Stimulated activated CD4-positive, alpha-beta T cell treated with anti-CD3 and anti-CD28 coated beads, Interleukin-1b, Interleukin-23, amount 100 ng/mL, for 24 hours (primary cell): ENCODE results near the gene EZH1.
A peak's percentile ranks its signal among the peaks of the same experiment; 100 is the strongest.

Experiments
- DNase-seq, 4 experiments: peaks; one replicate each; pipeline ENCODE4 v3.0.0-alpha.2; 2020; ENCODE audit warnings: low read depth in 4 of 4, low spot score in 1 of 4

EZH1 gene

DNA sequence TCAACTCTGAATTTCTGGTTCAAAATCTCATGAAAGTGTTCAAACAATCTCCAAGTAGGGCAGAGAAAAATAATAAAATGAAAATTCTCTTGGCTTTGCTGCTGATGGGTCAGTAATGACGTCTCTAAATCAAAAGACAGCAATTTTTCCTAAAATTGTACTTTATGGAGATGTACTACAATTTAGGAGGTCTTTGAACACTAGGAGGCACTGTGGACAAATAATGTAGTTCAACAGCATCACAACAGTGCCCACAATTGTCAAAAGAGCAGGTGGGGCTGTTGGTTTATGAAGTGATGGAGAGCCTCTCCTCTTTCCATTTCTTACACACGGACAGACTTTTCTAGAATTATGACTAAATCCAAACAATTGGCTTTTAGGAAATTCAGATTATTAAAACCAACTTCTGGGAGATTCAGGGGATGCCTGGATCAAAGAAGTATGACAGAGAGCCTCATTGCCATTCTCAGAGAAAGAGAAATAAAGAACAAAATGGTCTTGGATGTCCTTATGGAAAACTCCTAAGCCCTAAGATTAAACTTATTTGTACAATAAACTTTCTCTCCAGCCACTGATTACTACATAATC lies 23.8 kb downstream of the EZH1 start:
- DNase-seq, result no peak

DNA sequence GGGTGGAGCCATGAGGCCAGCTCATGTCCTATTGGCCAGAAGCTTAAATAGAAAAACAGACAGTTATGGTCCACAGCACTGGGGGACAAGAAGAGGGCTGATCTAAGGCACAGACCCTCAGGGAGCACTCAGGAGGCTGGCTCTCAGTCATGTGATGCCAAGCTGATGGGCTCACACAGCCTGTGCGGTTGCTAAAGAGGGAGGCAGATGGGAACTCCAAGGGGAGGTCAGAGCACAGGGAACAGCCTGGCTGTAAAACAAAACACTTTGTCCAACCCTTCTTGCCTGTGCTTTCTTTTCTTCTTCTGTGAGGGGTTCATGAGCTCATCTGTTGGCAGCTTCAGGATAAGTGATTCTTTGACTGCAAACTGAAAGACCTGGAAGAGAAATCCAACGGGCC lies 35.3 kb downstream of the EZH1 start:
- DNase-seq, result no peak

DNA sequence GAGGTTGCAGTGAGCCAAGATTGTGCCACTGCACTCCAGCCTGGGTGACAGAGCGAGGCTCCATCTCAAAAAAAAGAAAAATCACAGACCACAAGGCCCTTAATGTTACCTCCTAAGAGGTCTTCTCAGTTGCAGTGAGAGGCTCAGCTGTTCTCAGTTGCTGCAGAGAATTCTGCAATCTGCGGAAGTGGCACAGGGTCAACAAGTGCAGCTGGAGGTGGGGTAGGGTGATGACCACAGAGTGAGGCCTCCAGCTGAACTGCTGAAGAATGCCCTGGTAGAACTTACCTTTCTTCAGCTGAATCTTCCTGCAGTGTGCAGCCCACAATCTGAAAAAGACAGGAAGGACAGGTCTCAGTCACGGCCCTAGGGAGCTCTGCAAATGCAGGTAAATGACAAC lies 36.3 kb downstream of the EZH1 start:
- no peak for DNase-seq

DNA sequence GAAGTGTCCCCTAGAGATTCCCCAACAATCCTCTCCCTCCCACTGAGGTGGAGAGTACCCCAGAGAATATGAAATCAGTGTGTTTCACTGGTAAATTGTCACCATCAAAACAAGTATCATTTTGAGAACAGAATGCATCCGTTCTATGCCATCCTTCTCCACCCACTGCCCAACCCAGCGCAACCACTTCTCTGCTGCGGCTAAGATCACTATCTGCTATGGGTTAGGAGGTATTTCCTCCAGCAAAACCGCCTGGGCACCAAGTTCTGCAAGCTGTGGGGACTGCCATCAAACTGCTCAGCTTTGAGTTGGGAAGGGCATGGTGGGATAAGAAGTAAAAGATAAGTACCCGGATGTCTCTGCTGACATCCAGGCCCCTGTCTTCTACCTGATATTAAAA lies 38.1 kb downstream of the EZH1 start:
- DNase-seq, result peak in 1 of 4 experiments; percentile 28

DNA sequence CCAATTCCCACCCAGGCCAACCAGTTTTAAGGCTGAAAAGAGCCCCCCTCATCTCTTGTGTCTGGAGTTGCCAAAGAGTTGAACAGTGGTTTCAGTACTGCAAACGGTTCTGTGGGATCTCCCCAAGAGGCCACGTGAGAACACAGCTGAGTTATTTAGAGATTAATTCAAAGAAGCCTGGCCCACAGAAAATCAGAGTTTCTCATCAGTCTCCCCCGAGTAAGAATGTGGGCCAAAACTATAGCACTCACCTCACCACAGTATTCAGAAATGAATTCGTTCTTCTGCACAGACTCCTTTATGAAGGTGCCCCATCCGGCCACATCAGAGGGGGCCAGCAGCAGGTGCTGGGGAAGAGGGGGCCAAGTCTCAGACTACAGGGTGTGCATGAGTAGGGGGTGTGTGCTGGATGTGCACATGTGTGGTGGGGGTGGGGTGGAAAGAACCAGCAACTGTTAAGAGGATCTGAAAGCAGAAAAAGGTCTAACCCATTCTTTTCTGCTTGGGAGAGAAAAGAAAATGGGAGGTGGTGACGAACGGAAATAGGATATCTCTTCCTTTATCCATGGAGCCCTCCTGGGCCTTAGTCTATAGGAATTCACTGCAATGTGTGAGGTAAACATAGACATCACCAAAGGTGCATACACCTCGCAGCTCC lies 39.9 kb downstream of the EZH1 start:
- peak in 1 of 4 experiments; percentile 48 for DNase-seq

DNA sequence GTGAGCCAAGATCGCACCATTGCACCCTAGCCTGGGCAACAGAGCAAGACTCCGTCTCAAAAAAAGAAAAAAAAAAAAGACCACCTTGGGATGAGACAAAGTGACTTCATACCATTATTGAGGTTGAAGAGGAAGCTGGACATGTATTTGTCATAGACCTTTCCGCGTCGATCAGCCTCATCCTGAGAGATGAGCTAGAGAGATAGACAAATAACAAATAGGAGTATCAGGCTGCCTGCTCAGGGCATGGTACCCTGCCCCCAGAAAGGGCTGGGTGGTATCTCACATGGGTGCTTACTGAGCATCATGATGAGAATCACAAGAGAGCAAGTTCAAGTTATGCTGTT lies 40.4 kb downstream of the EZH1 start:
- no peak for DNase-seq

DNA sequence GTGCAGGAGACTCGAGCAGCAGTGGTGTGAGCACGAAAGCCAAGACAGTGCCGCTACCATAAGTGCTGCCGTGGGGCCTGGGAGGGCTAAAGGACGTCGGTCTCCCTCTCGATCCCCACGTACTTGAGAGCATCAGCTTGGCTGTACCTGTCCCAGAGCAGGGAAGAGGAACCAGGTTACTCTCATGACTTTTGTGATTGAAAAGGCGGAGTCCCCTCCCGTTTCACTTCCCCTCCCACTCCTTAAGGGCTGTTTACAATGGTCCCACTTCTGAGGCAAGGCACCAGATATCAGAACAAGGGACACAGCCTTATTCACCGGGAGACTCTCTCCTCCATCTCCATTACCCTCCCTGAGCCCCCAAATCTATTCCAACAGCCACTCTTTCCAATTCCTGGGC lies 42.4 kb downstream of the EZH1 start:
- DNase-seq, result no peak

DNA sequence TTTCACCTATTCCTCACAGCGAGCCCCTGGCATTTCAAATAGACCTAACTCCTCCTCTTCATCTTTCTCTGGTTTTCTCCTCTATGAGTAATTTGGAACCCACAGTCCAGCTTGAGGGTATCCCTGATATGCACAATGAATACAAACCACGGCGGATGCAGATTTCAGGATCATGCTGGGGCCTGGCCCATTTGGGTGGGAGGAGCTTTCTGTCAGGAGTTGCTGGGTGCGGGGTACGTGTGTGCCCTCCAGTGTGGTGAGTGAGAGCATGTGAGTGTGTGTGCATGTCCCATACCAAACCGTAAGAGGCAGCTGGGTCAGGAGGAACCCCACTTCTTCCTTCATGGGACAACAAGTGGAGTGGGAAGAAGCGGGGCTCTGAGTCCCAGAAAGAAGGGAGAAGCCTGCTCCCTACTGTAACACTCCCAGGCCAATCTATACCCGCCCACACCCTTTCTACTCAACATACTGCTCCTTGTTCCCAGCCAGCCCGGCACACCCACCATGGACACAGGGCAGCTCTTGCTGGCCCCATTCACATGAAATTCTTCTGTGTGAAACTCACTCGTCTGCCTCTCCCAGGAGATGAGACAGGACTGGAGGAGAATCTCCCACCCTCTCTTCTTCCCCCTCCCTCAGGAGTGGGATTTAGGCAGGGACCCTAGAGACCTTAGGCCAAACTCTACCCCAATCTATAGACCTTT lies 44.1 kb downstream of the EZH1 start:
- DNase-seq, result no peak

DNA sequence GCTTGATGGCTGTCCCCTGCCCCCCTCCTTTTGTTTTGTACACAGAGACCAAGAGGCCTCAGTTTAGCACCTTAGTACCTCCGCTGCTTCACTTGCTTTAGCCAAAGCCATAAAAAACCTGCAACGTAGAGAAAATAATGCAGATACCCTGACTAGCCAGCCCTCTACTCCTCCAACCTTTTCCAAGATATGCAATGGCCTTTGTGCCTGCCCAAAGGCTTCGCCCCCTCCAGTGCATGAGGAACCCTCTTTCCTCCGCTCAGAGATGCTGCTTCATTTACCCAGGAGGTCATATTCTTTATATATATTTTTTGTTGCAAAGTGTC lies 45.5 kb downstream of the EZH1 start:
- no peak for DNase-seq

DNA sequence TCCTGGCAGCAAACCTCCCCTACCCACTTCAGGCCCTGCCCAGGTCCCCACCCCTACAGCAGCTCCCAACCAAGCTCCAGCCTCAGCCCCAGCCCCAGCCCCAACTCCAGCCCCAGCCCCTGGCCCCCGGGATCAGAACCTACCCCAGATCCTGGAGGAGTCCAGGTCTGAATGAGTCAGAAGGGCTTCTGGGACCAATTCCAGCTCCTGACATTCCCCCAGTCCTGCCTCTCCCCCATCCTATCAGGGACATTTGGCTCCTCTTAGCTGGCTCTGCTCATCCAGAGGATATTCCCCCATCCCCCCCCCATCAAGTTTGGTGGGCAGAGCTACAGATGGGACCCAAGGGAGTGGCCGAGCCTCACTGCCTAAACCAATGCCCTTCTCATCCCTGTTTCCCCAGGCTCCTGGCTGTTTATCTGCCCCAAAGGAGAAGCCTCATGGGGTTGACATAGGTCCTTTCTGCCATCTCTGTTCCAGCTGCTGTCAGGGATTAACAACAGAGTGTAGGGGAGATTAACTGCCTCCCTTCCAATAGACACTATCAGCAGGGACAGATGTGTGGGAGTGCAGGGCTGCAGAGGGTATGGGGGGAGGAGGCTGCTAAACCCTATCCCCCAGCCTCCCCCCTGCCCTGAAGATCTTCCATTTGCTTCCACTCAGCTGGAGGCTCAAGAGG lies 46.0 kb downstream of the EZH1 start:
- no peak for DNase-seq

DNA sequence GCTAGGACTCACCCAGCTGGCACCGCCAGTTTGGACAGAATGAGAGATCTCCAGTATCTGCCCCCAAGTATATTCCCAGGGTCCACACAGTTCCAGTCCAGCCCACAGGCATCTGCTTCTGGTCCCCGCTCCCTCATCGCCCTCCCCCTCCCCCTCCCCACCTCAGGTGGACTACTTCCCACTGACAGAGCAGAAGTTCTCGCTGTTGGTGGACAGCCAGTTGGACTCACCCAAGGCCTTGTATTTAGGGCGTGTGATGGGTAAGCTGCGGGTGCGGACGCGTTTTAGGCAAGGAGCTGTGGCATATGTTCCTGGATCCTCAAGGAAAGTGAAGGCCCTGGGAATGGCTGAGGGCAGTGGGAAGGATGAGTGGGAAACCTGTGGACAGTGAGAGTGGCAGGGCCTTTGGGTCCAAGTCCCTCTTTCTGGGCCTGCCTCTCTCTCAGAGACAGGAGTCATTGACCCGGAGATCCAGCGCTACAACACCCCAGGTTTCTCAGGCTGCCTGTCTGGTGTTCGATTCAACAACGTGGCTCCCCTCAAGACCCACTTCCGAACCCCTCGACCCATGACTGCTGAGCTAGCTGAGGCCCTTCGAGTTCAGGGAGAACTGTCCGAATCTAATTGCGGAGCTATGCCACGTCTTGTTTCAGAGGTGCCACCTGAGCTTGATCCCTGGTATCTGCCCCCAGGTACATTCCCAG lies 47.6 kb downstream of the EZH1 start:
- DNase-seq, result no peak

DNA sequence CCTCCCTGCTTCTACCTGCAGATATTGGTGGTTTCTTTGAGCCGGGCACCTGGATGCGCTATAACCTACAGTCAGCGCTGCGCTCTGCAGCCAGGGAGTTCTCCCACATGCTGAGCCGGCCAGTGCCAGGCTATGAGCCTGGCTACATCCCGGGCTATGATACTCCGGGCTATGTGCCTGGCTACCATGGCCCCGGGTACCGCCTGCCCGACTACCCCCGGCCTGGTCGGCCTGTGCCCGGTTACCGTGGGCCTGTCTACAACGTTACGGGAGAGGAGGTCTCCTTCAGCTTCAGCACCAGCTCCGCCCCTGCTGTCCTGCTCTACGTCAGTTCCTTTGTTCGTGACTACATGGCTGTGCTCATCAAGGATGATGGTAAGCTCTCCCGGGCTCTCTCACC lies 49.3 kb downstream of the EZH1 start:
- no peak for DNase-seq

DNA sequence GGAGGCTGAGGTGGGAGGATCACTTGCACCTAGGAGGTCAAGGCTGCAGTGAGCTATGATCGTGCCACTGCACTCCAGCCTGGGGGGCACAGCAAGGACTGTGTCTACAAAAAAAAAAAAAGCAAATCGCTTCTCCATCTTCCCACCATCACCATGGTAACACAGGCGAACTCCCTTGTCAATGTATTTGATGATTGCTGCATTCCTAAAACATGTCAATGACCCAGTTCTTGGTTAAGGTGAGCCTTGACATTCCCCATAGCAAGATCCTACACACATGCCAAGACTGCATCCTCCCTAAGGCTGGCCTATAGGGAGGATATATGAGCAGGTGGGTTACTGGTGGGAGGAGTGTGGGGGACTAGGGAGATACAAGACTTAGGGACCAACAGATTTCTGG lies 50.3 kb downstream of the EZH1 start:
- no peak for DNase-seq

DNA sequence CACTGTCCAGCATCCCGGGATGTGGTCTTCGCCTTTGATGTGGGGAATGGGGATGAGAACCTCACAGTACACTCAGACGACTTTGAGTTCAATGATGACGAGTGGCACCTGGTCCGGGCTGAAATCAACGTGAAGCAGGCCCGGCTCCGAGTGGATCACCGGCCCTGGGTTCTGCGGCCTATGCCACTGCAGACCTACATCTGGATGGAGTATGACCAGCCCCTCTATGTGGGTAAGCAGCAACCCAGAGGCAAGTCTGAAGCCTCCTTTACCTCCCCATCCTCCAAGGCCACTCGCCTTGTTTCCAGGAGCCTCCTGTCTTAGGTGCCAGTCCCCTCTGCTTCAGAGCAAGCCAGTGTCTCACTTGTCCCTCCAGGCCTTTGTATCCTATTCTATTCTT lies 52.4 kb downstream of the EZH1 start:
- no peak for DNase-seq

DNA sequence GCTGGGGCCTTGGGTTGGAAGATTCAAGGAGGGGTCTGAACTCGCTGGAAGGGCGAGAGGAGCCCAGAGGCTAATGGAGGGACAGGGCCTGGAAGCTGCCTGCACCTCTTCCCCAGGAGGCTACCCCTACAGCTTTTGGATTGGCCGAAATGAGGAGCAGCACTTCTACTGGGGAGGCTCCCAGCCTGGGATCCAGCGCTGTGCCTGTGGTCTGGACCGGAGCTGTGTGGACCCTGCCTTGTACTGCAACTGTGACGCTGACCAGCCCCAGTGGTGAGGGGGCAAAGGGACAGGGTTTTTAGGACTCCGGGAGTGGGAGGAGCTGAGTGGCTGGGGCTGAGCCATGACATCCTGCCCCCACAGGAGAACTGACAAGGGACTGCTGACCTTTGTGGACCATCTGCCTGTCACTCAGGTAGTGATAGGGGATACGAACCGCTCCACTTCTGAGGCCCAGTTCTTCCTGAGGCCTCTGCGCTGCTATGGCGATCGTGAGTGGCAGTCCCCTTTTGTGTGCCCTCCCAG lies 53.8 kb downstream of the EZH1 start:
- DNase-seq, result no peak

DNA sequence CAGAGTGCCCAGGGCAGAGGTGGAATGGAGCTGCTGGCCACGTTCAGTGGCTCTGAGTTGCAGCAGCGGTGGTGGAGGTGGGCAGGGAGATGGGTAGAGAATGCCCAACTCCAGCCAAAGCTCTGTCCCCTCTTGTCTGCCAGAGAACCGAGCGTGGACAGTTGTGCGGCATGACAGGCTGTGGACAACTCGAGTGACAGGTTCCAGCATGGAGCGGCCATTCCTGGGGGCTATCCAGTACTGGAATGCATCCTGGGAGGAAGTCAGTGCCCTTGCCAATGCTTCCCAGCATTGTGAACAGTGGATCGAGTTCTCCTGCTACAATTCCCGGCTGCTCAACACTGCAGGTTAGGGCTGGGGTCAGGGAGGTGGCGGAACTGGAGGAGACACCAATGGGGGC lies 54.2 kb downstream of the EZH1 start:
- DNase-seq, result no peak

DNA sequence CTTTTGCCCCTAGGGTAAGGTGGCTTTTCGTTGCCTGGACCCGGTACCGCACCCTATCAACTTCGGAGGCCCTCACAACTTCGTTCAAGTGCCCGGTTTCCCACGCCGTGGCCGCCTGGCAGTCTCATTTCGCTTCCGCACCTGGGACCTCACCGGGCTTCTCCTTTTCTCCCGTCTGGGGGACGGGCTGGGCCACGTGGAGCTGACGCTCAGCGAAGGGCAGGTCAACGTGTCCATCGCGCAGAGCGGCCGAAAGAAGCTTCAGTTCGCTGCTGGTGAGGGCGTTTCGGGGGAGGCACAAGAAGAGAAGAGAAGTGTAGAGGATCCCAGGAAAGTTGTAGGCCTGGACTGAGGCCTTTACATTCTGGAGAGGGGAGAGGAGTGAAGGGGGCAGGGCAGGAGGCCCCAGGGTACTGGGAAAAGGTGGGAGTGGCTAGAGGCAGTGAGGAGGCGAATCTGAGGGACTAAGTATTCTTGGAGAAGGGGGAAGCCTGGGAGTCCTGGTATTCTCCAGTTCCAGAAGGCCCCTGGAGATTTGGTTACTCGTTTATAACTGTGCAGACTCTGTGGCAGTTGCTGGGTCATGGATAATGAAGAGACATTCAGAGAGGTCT lies 57.0 kb downstream of the EZH1 start:
- no peak for DNase-seq

DNA sequence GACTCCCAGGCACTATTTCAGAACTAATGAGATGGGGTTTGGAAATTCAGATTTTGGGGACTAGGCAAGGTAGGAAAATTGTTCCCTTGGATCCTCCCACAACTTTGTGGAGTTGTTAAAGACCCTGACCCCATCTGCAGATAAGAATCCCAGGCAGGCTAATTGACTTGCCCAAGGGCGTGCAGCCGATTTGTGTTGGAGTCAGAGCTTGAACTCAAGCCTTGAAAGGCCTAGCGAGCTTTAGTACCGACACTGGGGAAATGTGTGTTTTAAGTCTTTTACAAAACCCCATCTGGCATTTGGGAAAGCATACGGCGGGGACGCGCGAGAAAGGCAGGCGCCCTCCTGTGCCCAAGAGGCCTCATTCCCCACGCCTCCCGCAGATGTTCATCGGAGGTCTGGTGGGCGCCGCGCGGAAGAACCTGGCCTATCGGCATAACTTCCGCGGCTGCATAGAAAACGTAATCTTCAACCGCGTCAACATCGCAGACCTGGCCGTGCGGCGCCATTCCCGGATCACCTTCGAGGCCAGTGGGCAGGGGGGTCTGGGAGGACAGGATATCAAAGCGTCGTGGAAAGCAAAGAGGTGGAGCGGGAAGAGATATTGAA lies 58.2 kb downstream of the EZH1 start:
- DNase-seq, result no peak

DNA sequence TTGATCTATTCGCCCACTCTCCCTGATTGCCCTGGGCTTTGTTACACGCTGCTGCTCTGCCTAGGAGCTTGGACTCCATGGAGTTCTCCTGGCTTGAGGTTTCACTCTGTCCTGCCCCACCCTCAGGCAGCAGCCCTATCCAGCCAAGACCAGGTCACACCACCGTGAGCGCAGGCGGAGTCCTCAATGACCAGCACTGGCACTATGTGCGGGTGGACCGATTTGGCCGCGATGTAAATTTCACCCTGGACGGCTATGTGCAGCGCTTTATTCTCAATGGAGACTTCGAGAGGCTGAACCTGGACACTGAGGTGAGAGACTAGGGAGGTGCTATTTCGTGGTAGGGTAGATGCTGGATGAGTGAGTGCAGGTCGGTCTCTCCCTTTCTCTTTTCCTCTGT lies 59.0 kb downstream of the EZH1 start:
- DNase-seq, result no peak

DNA sequence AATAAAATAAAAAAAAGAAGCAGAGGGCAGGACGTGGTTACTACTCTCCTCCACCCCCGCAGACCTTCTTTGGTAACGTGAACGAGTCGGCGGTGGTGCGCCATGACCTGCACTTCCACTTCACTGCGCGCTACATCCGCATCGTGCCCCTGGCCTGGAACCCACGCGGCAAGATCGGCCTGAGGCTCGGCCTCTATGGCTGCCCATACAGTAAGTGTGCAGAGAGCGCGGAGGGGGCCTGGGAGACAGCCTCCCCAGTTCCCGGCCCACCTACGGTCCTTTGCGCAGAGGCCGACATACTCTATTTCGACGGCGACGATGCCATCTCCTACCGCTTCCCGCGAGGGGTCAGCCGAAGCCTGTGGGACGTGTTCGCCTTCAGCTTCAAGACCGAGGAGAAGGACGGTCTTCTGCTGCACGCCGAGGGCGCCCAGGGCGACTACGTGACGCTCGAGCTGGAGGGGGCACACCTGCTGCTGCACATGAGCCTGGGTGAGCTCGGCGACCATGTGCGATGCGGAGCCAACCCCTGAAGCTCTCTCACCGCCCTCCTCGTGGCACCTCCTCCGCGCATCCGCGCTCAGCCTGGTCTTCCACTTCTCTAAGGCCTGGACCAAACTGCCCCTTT lies 59.8 kb downstream of the EZH1 start:
- no peak for DNase-seq
